Panc1 (cell line): ENCODE results near the gene GRHL3. TPM values are rescaled to one million over a fixed set of nuclear protein-coding genes. Genes with fewer than 3 reads are reported as not detected.
A peak's percentile ranks its signal among the peaks of the same experiment; 100 is the strongest.

Experiments
- ATAC-seq: fragments of 200-7000 bp; cut with Tn5 transposase; 2 replicates; pipeline ENCODE4 v1.9.1; 2020; ENCODE audit warnings: mild to moderate bottlenecking, moderate library complexity
- BruUV-seq: library from RNA; stranded (reverse); fragments of 400-500 nt; replicated peaks from 2 replicates; lab custom pipeline; 2021; lab: Mats Ljungman, UMichigan
- CTCF ChIA-PET: fragments of 300-600 bp; sonication (Branson Sonifier 250); formaldehyde crosslinking; loops from one replicate; lab custom pipeline; 2022; ENCODE audit warnings: antibody characterized with exemption; lab: Charles Lee
- POLR2A ChIA-PET: fragments of 300-600 bp; sonication (Branson Sonifier 250); formaldehyde crosslinking; loops from one replicate; lab custom pipeline; 2022; ENCODE audit warnings: antibody characterized with exemption; lab: Charles Lee
- DNase-seq: peaks from one replicate; pipeline ENCODE4 v3.0.0-alpha.2; 2010; ENCODE audit warnings: low read depth, low spot score
- H3K27ac ChIP-seq: 2 replicates; pipeline ENCODE4 v1.5.1; 2011; ENCODE audit warnings: mild to moderate bottlenecking, low read length, inconsistent platforms
- H3K27me3 ChIP-seq: fragments of 200-500 bp; sonication (Bioruptor generic); 2 replicates; pipeline ENCODE4 v1.6.0; 2014; ENCODE audit warnings: low read length, inconsistent platforms; ENCODE audit not compliant: control insufficient read depth, insufficient read depth
- H3K36me3 ChIP-seq: fragments of 200-500 bp; sonication (Bioruptor generic); 2 replicates; pipeline ENCODE4 v1.5.1; 2014; ENCODE audit warnings: inconsistent platforms, mild to moderate bottlenecking, low read length, moderate library complexity; ENCODE audit not compliant: control insufficient read depth, insufficient read depth
- H3K4me1 ChIP-seq: 2 replicates; pipeline ENCODE4 v1.5.1; 2011; ENCODE audit warnings: inconsistent platforms, mild to moderate bottlenecking, low read length, moderate library complexity; ENCODE audit not compliant: control insufficient read depth, insufficient read depth
- H3K4me3 ChIP-seq, 2 experiments: 2 replicates each; pipeline ENCODE4 v1.5.1; 2011 to 2012; ENCODE audit warnings: low read depth in 2 of 2, low read length in 2 of 2, mild to moderate bottlenecking in 2 of 2, inconsistent platforms in 1 of 2, moderate library complexity in 1 of 2
- H3K9me3 ChIP-seq: fragments of 200-500 bp; sonication (Bioruptor generic); 2 replicates; pipeline ENCODE4 v1.5.1; 2014; ENCODE audit warnings: low read depth, mild to moderate bottlenecking, inconsistent platforms, low read length, moderate library complexity; ENCODE audit not compliant: control insufficient read depth, insufficient read depth
- CTCF ChIP-seq: fragments of 450-650 bp; IDR thresholded peaks from 2 replicates; pipeline ENCODE4 v1.5.1; 2017; ENCODE audit warnings: mild to moderate bottlenecking
- POLR2AphosphoS5 ChIP-seq: IDR thresholded peaks from 2 replicates; pipeline ENCODE4 v1.6.1; 2012; ENCODE audit warnings: mild to moderate bottlenecking, low read depth, low read length, moderate library complexity
- REST ChIP-seq, 2 experiments: IDR thresholded peaks; 2 replicates each; pipeline ENCODE4 v1.6.1; 2011 to 2012; ENCODE audit warnings: low read depth in 2 of 2, control low read depth in 1 of 2, low read length in 1 of 2, mild to moderate bottlenecking in 1 of 2, moderate library complexity in 1 of 2; ENCODE audit not compliant: insufficient read depth in 1 of 2
- SIN3A ChIP-seq: IDR thresholded peaks from 2 replicates; pipeline ENCODE4 v1.6.1; 2012; ENCODE audit warnings: low read depth, mild to moderate bottlenecking, low read length, moderate library complexity, borderline replicate concordance; ENCODE audit not compliant: insufficient read depth
- TCF7L2 ChIP-seq: IDR thresholded peaks from 2 replicates; pipeline ENCODE4 v1.6.1; 2011; ENCODE audit warnings: mild to moderate bottlenecking, low read depth, low read length, inconsistent platforms
- in situ Hi-C: cut with HindIII; loops from 2 replicates; pipeline ENCODE4 v1.10.0; 2016; ENCODE audit warnings: low sequenced_read_pairs, low pct_unique_long_range_greater_than_20kb
- intact Hi-C: fragments of 100-400 bp; cut with micrococcal nuclease; formaldehyde crosslinking; loops from one replicate; pipeline ENCODE4 v1.10.0; 2022; ENCODE audit not compliant: unreplicated experiment
- total RNA-seq: library from RNA; stranded (reverse); gene quantifications from one replicate; pipeline ENCODE4 v1.2.1, GENCODE V29; 2021; ENCODE audit not compliant: unreplicated experiment

GRHL3 gene
- total RNA-seq, 1 experiment from 2014 or later = 16.7 TPM

- Histone ChIP-seq H3K9me3 (no peaks in the 10 kb centered on the region), H3K4me1 (peaks cover 34% of the 10 kb centered on the region), H3K27me3 (no peaks in the 10 kb centered on the region), H3K36me3 (no peaks in the 10 kb centered on the region), H3K4me3 (peak overlapping the region in 1 of 2 experiments; percentile 15; a peak in 1 of 4 replicates), H3K27ac (peak overlapping the region; percentile 68)
- intact Hi-C loops (no loop called here), in situ Hi-C loops (no loop called here)
- no TSS peak for BruUV-seq
- TF ChIP-seq TCF7L2 = no peak
- peak; percentile 93 for ATAC-seq
- DNase-seq = no peak
- POLR2A ChIA-PET = no interaction called here
- CTCF ChIA-PET = interaction anchor here (0.6 kb wide), 1 partner anchor 301 kb away, joined by 6 read pairs; no protein-coding TSS in a partner anchor
Measured at GRCh38 chr1:24284156-24284471, 35.0 kb upstream of the GRHL3 start.

GRCh38 chr1:24285231-24285630, 33.9 kb upstream of the GRHL3 start:
- in situ Hi-C loops (no loop called here), intact Hi-C loops (no loop called here)
- no TSS peak for BruUV-seq
- TF ChIP-seq SIN3A (no peak), TCF7L2 (no peak), REST (IDR thresholded peaks at IDR 0.05; ENCODE audit: insufficient read depth in 1 of 2, low read depth in 2 of 2, low read length in 1 of 2) (no peak), POLR2AphosphoS5 (no peak), CTCF (no peak)
- ChIA-PET POLR2A (no interaction called here), CTCF (interaction anchor here (0.9 kb wide), 1 partner anchor 106 kb away, joined by 3 read pairs; no protein-coding TSS in a partner anchor)
- H3K4me1 ChIP-seq = peaks cover 42% of the 10 kb centered on the region
- no peak for DNase-seq
- H3K36me3 ChIP-seq = no peaks in the 10 kb centered on the region
- ATAC-seq = no peak
- H3K27ac ChIP-seq = peak overlapping the region; percentile 25; the same call in 1 of the 2 replicates
- H3K4me3 ChIP-seq = no peak overlapping the region
- no peaks in the 10 kb centered on the region for H3K27me3 ChIP-seq
- H3K9me3 ChIP-seq = no peaks in the 10 kb centered on the region

- in situ Hi-C loops = no loop called here
- POLR2A ChIA-PET = interaction anchor here (0.5 to 0.6 kb wide), 2 partner anchors 31 to 46 kb away, joined by 5 to 12 read pairs; no protein-coding TSS in a partner anchor
Measured at GRCh38 chr1:24286246-24287010, 32.7 kb upstream of the GRHL3 start.

More at GRCh38 chr1:24286246-24287010, 32.7 kb upstream of the GRHL3 start:
- H3K27me3 ChIP-seq = no peaks in the 10 kb centered on the region
- TF ChIP-seq POLR2AphosphoS5 (no peak), CTCF (no peak), TCF7L2 (no peak), SIN3A (no peak), REST (IDR thresholded peaks at IDR 0.05; ENCODE audit: insufficient read depth in 1 of 2, low read depth in 2 of 2, low read length in 1 of 2) (no peak)
- BruUV-seq = no TSS peak
- CTCF ChIA-PET = interaction anchor here (0.6 to 0.9 kb wide), 4 partner anchors 14 to 1708 kb away, joined by 3 to 13 read pairs (median 4); no protein-coding TSS in a partner anchor
- H3K27ac ChIP-seq = peak overlapping the region; percentile 48
- H3K4me3 ChIP-seq = no peak overlapping the region
- intact Hi-C loops = no loop called here
- H3K9me3 ChIP-seq = no peaks in the 10 kb centered on the region
- DNase-seq (no peak), ATAC-seq (no peak)
- H3K4me1 ChIP-seq = peaks cover 46% of the 10 kb centered on the region
- no peaks in the 10 kb centered on the region for H3K36me3 ChIP-seq
